IMR-90 (cell line): Measurements from ENCODE around the gene GSKIP. TPM values are rescaled to one million over a fixed set of nuclear protein-coding genes. Genes with fewer than 3 reads are reported as not detected.

Source experiments
- ATAC-seq: fragments of 200-7000 bp; cut with Tn5 transposase; 2 replicates; pipeline ENCODE4 v1.9.1; 2020; ENCODE audit warnings: low read depth, mild to moderate bottlenecking, moderate library complexity
- BruUV-seq: library from RNA; stranded (reverse); fragments of 400-500 nt; replicated peaks from 2 replicates; lab custom pipeline; 2021; lab: Mats Ljungman, UMichigan
- CTCF ChIA-PET: fragments of 300-600 bp; formaldehyde crosslinking; extraction: SDS; loops from one replicate; lab custom pipeline; 2021; ENCODE audit warnings: antibody characterized with exemption; lab: Yijun Ruan, JAX
- POLR2A ChIA-PET: fragments of 300-600 bp; sonication (Branson Sonifier 250); formaldehyde crosslinking; loops from one replicate; lab custom pipeline; 2022; ENCODE audit warnings: antibody characterized with exemption; ENCODE audit not compliant: unreplicated experiment; lab: Charles Lee
- DNase-seq: peaks from one replicate; pipeline ENCODE4 v3.0.0; 2013
- H2AFZ ChIP-seq: replicated peaks from 2 replicates; pipeline ENCODE3; 2013; ENCODE audit warnings: low read length, mild to moderate bottlenecking; ENCODE audit not compliant: poor library complexity
- H2AK5ac ChIP-seq: 2 replicates; pipeline ENCODE4 v1.6.1; 2013; ENCODE audit warnings: low read depth, low read length, inconsistent platforms
- H2AK9ac ChIP-seq: replicated peaks from 2 replicates; pipeline ENCODE3; 2013; ENCODE audit warnings: mild to moderate bottlenecking, low read depth, low read length, moderate library complexity; ENCODE audit not compliant: poor library complexity
- H2BK120ac ChIP-seq: 2 replicates; pipeline ENCODE4 v1.6.1; 2013; ENCODE audit warnings: low read depth, low read length, inconsistent platforms
- H2BK15ac ChIP-seq: 3 replicates; pipeline ENCODE4 v1.6.1; 2013; ENCODE audit warnings: low read depth, low read length, inconsistent platforms
- H2BK20ac ChIP-seq: 2 replicates; pipeline ENCODE4 v1.6.1; 2013; ENCODE audit warnings: low read depth, mild to moderate bottlenecking, inconsistent platforms, low read length, moderate library complexity
- H2BK5ac ChIP-seq: 2 replicates; pipeline ENCODE4 v1.6.1; 2013; ENCODE audit warnings: mild to moderate bottlenecking, low read depth, low read length, inconsistent platforms; ENCODE audit not compliant: poor library complexity, severe bottlenecking
- H3K14ac ChIP-seq: replicated peaks from 2 replicates; pipeline ENCODE4 v1.6.1; 2013; ENCODE audit warnings: low read depth, low read length, inconsistent platforms
- H3K18ac ChIP-seq: 2 replicates; pipeline ENCODE4 v1.6.1; 2013; ENCODE audit warnings: low read depth, low read length, control low read depth
- H3K23ac ChIP-seq: 2 replicates; pipeline ENCODE4 v1.6.1; 2013; ENCODE audit warnings: low read depth, low read length, inconsistent platforms
- H3K27ac ChIP-seq: 2 replicates; pipeline ENCODE4 v1.5.1; 2013; ENCODE audit warnings: mild to moderate bottlenecking, control low read depth, low read length; ENCODE audit not compliant: insufficient read depth
- H3K27me3 ChIP-seq: 2 replicates; pipeline ENCODE4 v1.6.1; 2013; ENCODE audit warnings: low read length; ENCODE audit not compliant: control insufficient read depth, insufficient read depth
- H3K36me3 ChIP-seq: 2 replicates; pipeline ENCODE4 v1.6.1; 2013; ENCODE audit warnings: low read length, mixed read lengths; ENCODE audit not compliant: control insufficient read depth, insufficient read depth
- H3K4ac ChIP-seq: 2 replicates; pipeline ENCODE4 v1.6.1; 2013; ENCODE audit warnings: low read depth, low read length, inconsistent platforms
- H3K4me1 ChIP-seq: 2 replicates; pipeline ENCODE4 v1.6.1; 2013; ENCODE audit warnings: low read length, mixed read lengths; ENCODE audit not compliant: control insufficient read depth, insufficient read depth
- H3K4me2 ChIP-seq: 2 replicates; pipeline ENCODE4 v1.6.1; 2013; ENCODE audit warnings: low read depth, mild to moderate bottlenecking, control low read depth, low read length, moderate library complexity
- H3K4me3 ChIP-seq: 2 replicates; pipeline ENCODE4 v1.5.1; 2013; ENCODE audit warnings: low read depth, mild to moderate bottlenecking, control low read depth, low read length, moderate library complexity; ENCODE audit not compliant: insufficient read depth
- H3K56ac ChIP-seq: 2 replicates; pipeline ENCODE4 v1.6.1; 2013; ENCODE audit warnings: low read length, inconsistent platforms; ENCODE audit not compliant: insufficient read depth; ENCODE audit errors: extremely low read depth
- H3K79me1 ChIP-seq, 2 experiments: 2 replicates each; pipeline ENCODE4 v1.6.1; 2013; ENCODE audit warnings: low read length in 2 of 2, inconsistent platforms in 1 of 2, low read depth in 1 of 2
- H3K9ac ChIP-seq: 2 replicates; pipeline ENCODE4 v1.6.1; 2013; ENCODE audit warnings: low read depth, low read length, control low read depth
- H3K9me1 ChIP-seq: 2 replicates; pipeline ENCODE4 v1.6.1; 2013; ENCODE audit warnings: low read length, inconsistent platforms; ENCODE audit not compliant: insufficient read depth
- H3K9me3 ChIP-seq: 2 replicates; pipeline ENCODE4 v1.6.1; 2013; ENCODE audit warnings: low read length; ENCODE audit not compliant: control insufficient read depth, insufficient read depth
- H4K20me1 ChIP-seq: 2 replicates; pipeline ENCODE4 v1.6.1; 2013; ENCODE audit warnings: low read length, inconsistent platforms; ENCODE audit not compliant: insufficient read depth
- H4K5ac ChIP-seq: 2 replicates; pipeline ENCODE4 v1.6.1; 2013; ENCODE audit warnings: mild to moderate bottlenecking, low read depth, low read length, control low read depth
- H4K8ac ChIP-seq, 2 experiments: 2 replicates each; pipeline ENCODE4 v1.6.1; 2013; ENCODE audit warnings: low read depth in 2 of 2, low read length in 2 of 2, control low read depth in 1 of 2, inconsistent platforms in 1 of 2
- H4K91ac ChIP-seq: 2 replicates; pipeline ENCODE4 v1.6.1; 2013; ENCODE audit warnings: low read depth, low read length, inconsistent platforms; ENCODE audit not compliant: insufficient read depth
- BHLHE40 ChIP-seq: fragments of 150-350 bp; IDR thresholded peaks from 2 replicates; pipeline ENCODE4 v1.6.1; 2016; ENCODE audit warnings: mild to moderate bottlenecking, low read depth, low read length
- CEBPB ChIP-seq: IDR thresholded peaks from 2 replicates; pipeline ENCODE4 v1.6.1; 2012; ENCODE audit warnings: low read depth, low read length, improper control_type of control experiment
- CHD1 ChIP-seq: IDR thresholded peaks from 2 replicates; pipeline ENCODE4 v1.6.1; 2012; ENCODE audit warnings: low read depth, low read length, improper control_type of control experiment
- MXI1 ChIP-seq: IDR thresholded peaks from 2 replicates; pipeline ENCODE4 v1.6.1; 2012; ENCODE audit warnings: low read depth, mild to moderate bottlenecking, low read length, moderate library complexity, borderline replicate concordance
- WGBS, 2 experiments: methylation state at CpG; one replicate each; pipeline versions ENCODE4 v1.1.5 to v1.1.7; 2013; ENCODE audit warnings: missing lambda C conversion rate in 2 of 2; ENCODE audit not compliant: insufficient read length in 1 of 2; ENCODE audit errors: extremely low coverage in 2 of 2; 5-methylcytosine and 5-hydroxymethylcytosine counted together
- dilution Hi-C: fragments of 300-500 bp; cut with HindIII; formaldehyde crosslinking; loops from one replicate; pipeline ENCODE4 v1.14.3; 2018; ENCODE audit warnings: low sequenced_read_pairs; ENCODE audit not compliant: unreplicated experiment
- in situ Hi-C: fragments of 300-500 bp; cut with MboI; formaldehyde crosslinking; loops from 3 replicates; pipeline ENCODE4 v1.14.3; 2019; ENCODE audit warnings: low sequenced_read_pairs, inconsistent platforms, mixed read lengths
- intact Hi-C: fragments of 100-400 bp; cut with micrococcal nuclease; formaldehyde crosslinking; loops from 2 replicates; pipeline ENCODE4 v1.10.0; 2022
- polyA plus RNA-seq, 3 experiments: library from polyadenylated mRNA; depleted of rRNA; stranded (reverse); fragments of >200 nt; gene quantifications; 2 replicates each; pipeline ENCODE4 v1.2.3, GENCODE V29; 2012; ENCODE audit warnings: low replicate concordance in 1 of 3
- total RNA-seq: library from RNA; depleted of rRNA; stranded (reverse); fragments of >200 nt; gene quantifications from 2 replicates; pipeline ENCODE4 v1.2.3, GENCODE V29; 2012

GSKIP gene
- total and polyA plus RNA-seq, 2 of the 4 experiments (the other 2 are of a cell fraction): 11.7 to 22.0 TPM

DNA sequence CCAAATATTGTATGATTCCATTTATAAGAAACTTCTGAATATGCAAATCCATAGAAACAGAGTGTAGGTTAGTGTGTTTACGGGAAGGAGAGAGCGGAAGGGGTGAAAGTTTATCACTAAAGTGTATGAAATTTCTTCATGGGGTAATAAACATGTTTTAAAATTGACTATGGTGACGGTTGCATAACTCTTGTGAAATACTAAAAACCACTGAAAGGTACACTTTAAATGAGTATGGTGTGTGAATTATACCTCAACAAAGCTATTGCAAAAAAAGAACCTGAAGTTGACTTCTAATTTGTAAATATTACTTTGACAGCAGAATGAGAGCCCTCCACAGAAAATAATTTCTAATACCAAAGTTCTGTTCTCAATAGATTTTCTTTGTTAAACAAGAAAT, 47.2 kb upstream of the GSKIP start:
- H3K36me3 ChIP-seq: peaks cover 21% of the 10 kb centered on the region
- CTCF ChIA-PET: no interaction called here
- no peaks in the 10 kb centered on the region for H3K27me3 ChIP-seq
- H2BK120ac ChIP-seq: no peak overlapping the region
- H2BK20ac ChIP-seq: no peak overlapping the region
- ATAC-seq (no peak), DNase-seq (no peak)
- H4K20me1 ChIP-seq: no peaks in the 10 kb centered on the region
- H2AK9ac ChIP-seq: no peak overlapping the region
- no peaks in the 10 kb centered on the region; a peak in 1 of 4 replicates for H3K79me1 ChIP-seq
- no peak overlapping the region for H4K8ac ChIP-seq
- WGBS, 2 experiments: 100% methylated on average over 2 of the region's 3 CpGs
- H2BK5ac ChIP-seq: no peak overlapping the region
- dilution Hi-C loops (no loop called here), in situ Hi-C loops (no loop called here), intact Hi-C loops (no loop called here)
- H3K4me3 ChIP-seq: no peak overlapping the region
- no peak overlapping the region for H4K5ac ChIP-seq
- H3K56ac ChIP-seq: no peak overlapping the region
- H3K9me1 ChIP-seq: peaks cover 5% of the 10 kb centered on the region; the same call in 1 of the 2 replicates
- H2BK15ac ChIP-seq: no peak overlapping the region
- H3K18ac ChIP-seq: no peak overlapping the region
- no peak overlapping the region for H3K4ac ChIP-seq
- no peak overlapping the region for H2AK5ac ChIP-seq
- peak; percentile 64 for TF ChIP-seq CEBPB
- no peak for TF ChIP-seq MXI1
- TF ChIP-seq CHD1: no peak
- no peak for TF ChIP-seq BHLHE40
- H3K9me3 ChIP-seq: no peaks in the 10 kb centered on the region
- no peak overlapping the region for H3K4me2 ChIP-seq
- BruUV-seq: no TSS peak
- H3K23ac ChIP-seq: no peak overlapping the region
- H3K27ac ChIP-seq: no peak overlapping the region
- H3K14ac ChIP-seq: no peak overlapping the region
- H4K91ac ChIP-seq: no peak overlapping the region
- POLR2A ChIA-PET: no interaction called here
- no peaks in the 10 kb centered on the region for H3K4me1 ChIP-seq
- H3K9ac ChIP-seq: no peak overlapping the region
- no peak overlapping the region for H2AFZ ChIP-seq
